Gastroesophageal sphincter (tissue), 4 donors: ENCODE measurements around the gene ZNF585A. TPM values are rescaled to one million over a fixed set of nuclear protein-coding genes. Genes with fewer than 3 reads are reported as not detected.
"Not testable (repeated sequence)": the region's sequence is repeated elsewhere in the genome, so short reads cannot be mapped to it uniquely, and the experiment has no call there.

Experiments
- ATAC-seq: fragments of 150-250 bp; one replicate; pipeline ENCODE4 v1.9.1; 2016; ENCODE audit warnings: mild to moderate bottlenecking, moderate library complexity
- H3K27ac ChIP-seq, 4 donors: fragments of 200-600 bp; sonication (generic) in 3 of 4; 1 replicate in 3 of 4; 2 replicates in 1 of 4; pipeline ENCODE4 v1.5.1; 2016 to 2019
- H3K27me3 ChIP-seq: fragments of 200-600 bp; sonication (generic); one replicate; pipeline ENCODE4 v1.5.1; 2019
- H3K36me3 ChIP-seq, 2 donors: fragments of 200-600 bp; sonication (generic); one replicate each; pipeline ENCODE4 v1.5.1; 2019; ENCODE audit warnings: control low read depth in 1 of 2
- H3K4me1 ChIP-seq, 3 donors: fragments of 200-600 bp; sonication (generic); 1 replicate in 2 of 3; 2 replicates in 1 of 3; pipeline ENCODE4 v1.5.1; 2016 to 2019; ENCODE audit warnings: control low read depth in 2 of 3
- H3K4me3 ChIP-seq, 2 donors: fragments of 200-600 bp; sonication (generic); one replicate each; pipeline ENCODE4 v1.5.1; 2019; ENCODE audit warnings: mild to moderate bottlenecking in 1 of 2, moderate library complexity in 1 of 2
- H3K9me3 ChIP-seq, 3 donors: fragments of 200-600 bp; sonication (generic); one replicate each; pipeline ENCODE4 v1.5.1; 2017 to 2019; ENCODE audit warnings: control low read depth in 2 of 3
- CTCF ChIP-seq, 4 experiments: fragments of 200-600 bp in 2 of 4; fragments of 450-650 bp in 2 of 4; sonication (generic) in 1 of 4; IDR thresholded peaks; one replicate each; pipeline ENCODE4 v1.5.1; 2017 to 2019; ENCODE audit warnings: antibody characterized with exemption in 4 of 4, mild to moderate bottlenecking in 2 of 4, moderate library complexity in 2 of 4
- EP300 ChIP-seq: sonication (generic); formaldehyde crosslinking; IDR thresholded peaks from one replicate; pipeline ENCODE4 v1.6.1; 2017; ENCODE audit warnings: antibody characterized with exemption, mild to moderate bottlenecking
- POLR2A ChIP-seq, 2 donors: fragments of 450-650 bp; IDR thresholded peaks; one replicate each; pipeline ENCODE4 v1.6.1; 2017; ENCODE audit warnings: antibody characterized with exemption in 2 of 2, mild to moderate bottlenecking in 2 of 2, moderate library complexity in 1 of 2
- POLR2AphosphoS5 ChIP-seq: sonication (generic); formaldehyde crosslinking; IDR thresholded peaks from one replicate; pipeline ENCODE4 v1.6.1; 2017; ENCODE audit warnings: antibody characterized with exemption
- WGBS, 2 donors: methylation state at CpG; one replicate each; pipeline ENCODE4 v1.1.5; 2018; ENCODE audit warnings: low coverage in 1 of 2; 5-methylcytosine and 5-hydroxymethylcytosine counted together
- total RNA-seq, 4 donors: library from RNA; depleted of rRNA; stranded (reverse); fragments of >200 nt; gene quantifications; one replicate each; pipeline ENCODE4 v1.1.0, GENCODE V29; 2016

ZNF585A gene
- total RNA-seq, 4 donors from 2014 or later = 7.8 to 10.2 (median 9.9) TPM

- H3K4me3 ChIP-seq = no peak overlapping the region
- no peak overlapping the region for H3K27ac ChIP-seq
- WGBS, 2 donors = 97 to 98% methylated on average over 6 to 12 of the region's 12 CpGs
- H3K4me1 ChIP-seq = no peaks in the 10 kb centered on the region
- ATAC-seq = no peak
- TF ChIP-seq POLR2AphosphoS5 = no peak
- no peak for TF ChIP-seq CTCF (IDR thresholded peaks at IDR 0.05)
- no peak for TF ChIP-seq POLR2A (IDR thresholded peaks at IDR 0.05)
- TF ChIP-seq EP300 = no peak
- H3K27me3 ChIP-seq = no peaks in the 10 kb centered on the region
- peaks cover 16 to 100% (median 44%) of the 10 kb centered on the region in 3 donors for H3K9me3 ChIP-seq
- peaks cover 14 to 91% of the 10 kb centered on the region in 2 donors for H3K36me3 ChIP-seq
Measured at GRCh38 chr19:37127999-37128820, 44.3 kb downstream of the ZNF585A start.

- WGBS, 2 donors = 100% methylated on average over 1 of the region's 3 CpGs; no CpG with 5 or more reads in 1 of the 2 donors
- not testable (repeated sequence) for H3K27me3 ChIP-seq, ATAC-seq, H3K4me1 ChIP-seq, H3K27ac ChIP-seq, H3K4me3 ChIP-seq
- peaks cover 4 to 90% (median 8%) of the 10 kb centered on the region in 3 donors for H3K9me3 ChIP-seq
- peaks cover 2 to 44% of the 10 kb centered on the region in 2 donors for H3K36me3 ChIP-seq
Measured at GRCh38 chr19:37122093-37122492, 50.4 kb downstream of the ZNF585A start.

- H3K27ac ChIP-seq = no peak overlapping the region
- no peak for TF ChIP-seq POLR2AphosphoS5
- no peaks in the 10 kb centered on the region for H3K27me3 ChIP-seq
- H3K4me3 ChIP-seq = no peak overlapping the region
- no peaks in the 10 kb centered on the region for H3K4me1 ChIP-seq
- H3K9me3 ChIP-seq = peaks cover 4 to 99% (median 23%) of the 10 kb centered on the region in 3 donors
- WGBS, 2 donors = 76 to 95% methylated on average over 5 to 8 of the region's 9 CpGs
- ATAC-seq = no peak
- H3K36me3 ChIP-seq = peaks cover 9 to 83% of the 10 kb centered on the region in 2 donors
Measured at GRCh38 chr19:37114001-37114400, 58.5 kb downstream of the ZNF585A start.

GRCh38 chr19:37111753-37112152, 60.7 kb downstream of the ZNF585A start:
- WGBS, 2 donors = 70 to 76% methylated on average over 5 to 7 of the region's 7 CpGs
- ATAC-seq, H3K4me3 ChIP-seq, H3K27me3 ChIP-seq, H3K4me1 ChIP-seq, H3K27ac ChIP-seq: not testable (repeated sequence)
- Histone ChIP-seq H3K9me3 (peaks cover 4 to 100% (median 23%) of the 10 kb centered on the region in 3 donors), H3K36me3 (peaks cover 15 to 100% of the 10 kb centered on the region in 2 donors)

GRCh38 chr19:37104135-37104534, 68.4 kb downstream of the ZNF585A start:
- 100% methylated on average over 4 of the region's 5 CpGs; no CpG with 5 or more reads in 1 of the 2 donors for WGBS, 2 donors
- H3K9me3 ChIP-seq = peaks cover 0 to 100% (median 0%) of the 10 kb centered on the region in 3 donors
- ATAC-seq, H3K4me1 ChIP-seq, H3K4me3 ChIP-seq, H3K27ac ChIP-seq, H3K27me3 ChIP-seq: not testable (repeated sequence)
- H3K36me3 ChIP-seq = peaks cover 5 to 92% of the 10 kb centered on the region in 2 donors

GRCh38 chr19:37098570-37098969, 73.9 kb downstream of the ZNF585A start:
- H3K36me3 ChIP-seq = peaks cover 8 to 98% of the 10 kb centered on the region in 2 donors
- TF ChIP-seq EP300 (no peak), POLR2A (IDR thresholded peaks at IDR 0.05) (no peak), POLR2AphosphoS5 (no peak), CTCF (IDR thresholded peaks at IDR 0.05) (no peak)
- peaks cover 0 to 100% (median 0%) of the 10 kb centered on the region in 3 donors for H3K9me3 ChIP-seq
- no peaks in the 10 kb centered on the region for H3K27me3 ChIP-seq
- 100% methylated on average over 1 of the region's 1 CpG for WGBS, 2 donors
- H3K27ac ChIP-seq = no peak overlapping the region
- no peak for ATAC-seq
- H3K4me3 ChIP-seq = no peak overlapping the region
- H3K4me1 ChIP-seq = no peaks in the 10 kb centered on the region

- H3K4me1 ChIP-seq = no peaks in the 10 kb centered on the region
- no peak for ATAC-seq
- H3K27me3 ChIP-seq = no peaks in the 10 kb centered on the region
- WGBS, 2 donors = 67 to 100% methylated on average over 1 of the region's 1 CpG
- H3K4me3 ChIP-seq = no peak overlapping the region
- no peak overlapping the region for H3K27ac ChIP-seq
- H3K36me3 ChIP-seq = peaks cover 18 to 100% of the 10 kb centered on the region in 2 donors
- no peak for TF ChIP-seq POLR2AphosphoS5
- TF ChIP-seq POLR2A (IDR thresholded peaks at IDR 0.05) = no peak
- no peak for TF ChIP-seq CTCF (IDR thresholded peaks at IDR 0.05)
- no peak for TF ChIP-seq EP300
- peaks cover 0 to 98% (median 0%) of the 10 kb centered on the region in 3 donors for H3K9me3 ChIP-seq
Measured at GRCh38 chr19:37095859-37096258, 76.6 kb downstream of the ZNF585A start.
